ENCODE measurements around the gene SULT4A1.
A peak's percentile ranks its signal among the peaks of the same experiment; 100 is the strongest.

SULT4A1 gene

GRCh38 chr22:43829904-43830851 lies 32.1 kb downstream of the SULT4A1 start:
- H3K14ac ChIP-seq (ENCODE audit: low read length), result no peak overlapping the region
- H3K36me3 ChIP-seq (replicated peaks in 1 of 2; ENCODE audit: control insufficient read depth in 2 of 2, insufficient read depth in 2 of 2, low read length in 2 of 2), result peaks cover 4 to 50% of the 10 kb centered on the region in 2 donors
- peaks cover 2% of the 10 kb centered on the region for H3K79me1 ChIP-seq (ENCODE audit: low read depth, low read length)
- H3K27ac ChIP-seq (replicated peaks; ENCODE audit: low read length), result no peak overlapping the region
- no peak overlapping the region for H3K18ac ChIP-seq (ENCODE audit: low read length)
- H2BK5ac ChIP-seq (ENCODE audit: low read length), result no peak overlapping the region
- no peak overlapping the region for H3K4ac ChIP-seq (ENCODE audit: low read length)
- H3K4me3 ChIP-seq (ENCODE audit: low read length in 2 of 2), result peak overlapping the region in 1 of 2 donors; percentile 59
- no peak overlapping the region for H2AK5ac ChIP-seq (ENCODE audit: low read depth, low read length)
- no peak overlapping the region for H3K9ac ChIP-seq (ENCODE audit: low read depth, low read length, poor library complexity)
- H2BK12ac ChIP-seq (ENCODE audit: low read length), result no peak overlapping the region
- H3K27me3 ChIP-seq (ENCODE audit: control insufficient read depth in 3 of 3, insufficient read depth in 3 of 3, low read depth in 1 of 3, low read length in 3 of 3), result no peaks in the 10 kb centered on the region
- no peak for DNase-seq (ENCODE audit: low spot score)
- H2AFZ ChIP-seq (ENCODE audit: low read length), result no peak overlapping the region
- H3K4me1 ChIP-seq (ENCODE audit: control insufficient read depth in 2 of 2, insufficient read depth in 1 of 2, low read depth in 1 of 2, low read length in 2 of 2), result peaks cover 10 to 16% of the 10 kb centered on the region in 2 donors
- no CpG with 5 or more reads among the region's 33 CpGs for WGBS, 2 donors (ENCODE audit: extremely low coverage in 2 of 2, insufficient read length in 2 of 2, insufficient replicate concordance in 1 of 2)
- H3K23ac ChIP-seq (ENCODE audit: low read depth, low read length, poor library complexity), result peak overlapping the region; percentile 11
- H3K9me3 ChIP-seq (replicated peaks in 1 of 2; ENCODE audit: control insufficient read depth in 2 of 2, insufficient read depth in 1 of 2, low read depth in 1 of 2, low read length in 2 of 2), result peaks cover 0 to 4% of the 10 kb centered on the region in 2 donors
- no peak overlapping the region for H2BK120ac ChIP-seq (ENCODE audit: low read depth, low read length)
- H3K4me2 ChIP-seq (ENCODE audit: insufficient read depth, low read length, poor library complexity, severe bottlenecking), result no peak overlapping the region
- H4K8ac ChIP-seq (ENCODE audit: low read depth, low read length), result no peak overlapping the region
- no peak overlapping the region for H4K91ac ChIP-seq (ENCODE audit: low read depth, low read length, poor library complexity)
- no peak overlapping the region for H2BK15ac ChIP-seq (ENCODE audit: low read length)

- WGBS, 2 donors (ENCODE audit: extremely low coverage in 2 of 2, insufficient read length in 2 of 2, insufficient replicate concordance in 1 of 2), result no CpG with 5 or more reads among the region's 20 CpGs
- Histone ChIP-seq H2AK5ac (ENCODE audit: low read depth, low read length) (no peak overlapping the region), H3K79me1 (ENCODE audit: low read depth, low read length) (peaks cover 2% of the 10 kb centered on the region), H3K4me2 (ENCODE audit: insufficient read depth, low read length, poor library complexity, severe bottlenecking) (no peak overlapping the region), H3K4ac (ENCODE audit: low read length) (no peak overlapping the region), H3K4me3 (ENCODE audit: low read length in 2 of 2) (no peak overlapping the region), H3K23ac (ENCODE audit: low read depth, low read length, poor library complexity) (no peak overlapping the region), H4K8ac (ENCODE audit: low read depth, low read length) (no peak overlapping the region), H2BK120ac (ENCODE audit: low read depth, low read length) (no peak overlapping the region), H4K91ac (ENCODE audit: low read depth, low read length, poor library complexity) (no peak overlapping the region), H2BK5ac (ENCODE audit: low read length) (no peak overlapping the region), H3K9ac (ENCODE audit: low read depth, low read length, poor library complexity) (no peak overlapping the region), H3K27me3 (ENCODE audit: control insufficient read depth in 3 of 3, insufficient read depth in 3 of 3, low read depth in 1 of 3, low read length in 3 of 3) (no peaks in the 10 kb centered on the region), H3K14ac (ENCODE audit: low read length) (no peak overlapping the region), H2BK12ac (ENCODE audit: low read length) (no peak overlapping the region), H2BK15ac (ENCODE audit: low read length) (no peak overlapping the region), H3K27ac (replicated peaks; ENCODE audit: low read length) (no peak overlapping the region), H3K36me3 (replicated peaks in 1 of 2; ENCODE audit: control insufficient read depth in 2 of 2, insufficient read depth in 2 of 2, low read length in 2 of 2) (peaks cover 4 to 58% of the 10 kb centered on the region in 2 donors), H3K9me3 (replicated peaks in 1 of 2; ENCODE audit: control insufficient read depth in 2 of 2, insufficient read depth in 1 of 2, low read depth in 1 of 2, low read length in 2 of 2) (peaks cover 0 to 6% of the 10 kb centered on the region in 2 donors), H3K4me1 (ENCODE audit: control insufficient read depth in 2 of 2, insufficient read depth in 1 of 2, low read depth in 1 of 2, low read length in 2 of 2) (peaks cover 10 to 16% of the 10 kb centered on the region in 2 donors), H2AFZ (ENCODE audit: low read length) (no peak overlapping the region), H3K18ac (ENCODE audit: low read length) (peak overlapping the region; percentile 59)
- no peak for DNase-seq (ENCODE audit: low spot score)
Observed at GRCh38 chr22:43828998-43829782, 33.1 kb downstream of the SULT4A1 start.

GRCh38 chr22:43828725-43828997 lies 33.7 kb downstream of the SULT4A1 start:
- no peak overlapping the region for H3K23ac ChIP-seq (ENCODE audit: low read depth, low read length, poor library complexity)
- no peak overlapping the region for H2AFZ ChIP-seq (ENCODE audit: low read length)
- H3K18ac ChIP-seq (ENCODE audit: low read length), result peak overlapping the region; percentile 59
- H3K9me3 ChIP-seq (replicated peaks in 1 of 2; ENCODE audit: control insufficient read depth in 2 of 2, insufficient read depth in 1 of 2, low read depth in 1 of 2, low read length in 2 of 2), result peaks cover 0 to 5% of the 10 kb centered on the region in 2 donors
- no peak overlapping the region for H4K8ac ChIP-seq (ENCODE audit: low read depth, low read length)
- no peak overlapping the region for H3K27ac ChIP-seq (replicated peaks; ENCODE audit: low read length)
- no peak overlapping the region for H2BK12ac ChIP-seq (ENCODE audit: low read length)
- no peak overlapping the region for H3K9ac ChIP-seq (ENCODE audit: low read depth, low read length, poor library complexity)
- H3K14ac ChIP-seq (ENCODE audit: low read length), result no peak overlapping the region
- H3K36me3 ChIP-seq (replicated peaks in 1 of 2; ENCODE audit: control insufficient read depth in 2 of 2, insufficient read depth in 2 of 2, low read length in 2 of 2), result peaks cover 4 to 57% of the 10 kb centered on the region in 2 donors
- no peak overlapping the region for H3K4me3 ChIP-seq (ENCODE audit: low read length in 2 of 2)
- no peak for DNase-seq (ENCODE audit: low spot score)
- peaks cover 10 to 16% of the 10 kb centered on the region in 2 donors for H3K4me1 ChIP-seq (ENCODE audit: control insufficient read depth in 2 of 2, insufficient read depth in 1 of 2, low read depth in 1 of 2, low read length in 2 of 2)
- H3K27me3 ChIP-seq (ENCODE audit: control insufficient read depth in 3 of 3, insufficient read depth in 3 of 3, low read depth in 1 of 3, low read length in 3 of 3), result no peaks in the 10 kb centered on the region
- no peak overlapping the region for H3K4ac ChIP-seq (ENCODE audit: low read length)
- H3K79me1 ChIP-seq (ENCODE audit: low read depth, low read length), result peaks cover 2% of the 10 kb centered on the region
- H2BK15ac ChIP-seq (ENCODE audit: low read length), result no peak overlapping the region
- H2BK120ac ChIP-seq (ENCODE audit: low read depth, low read length), result no peak overlapping the region
- H2AK5ac ChIP-seq (ENCODE audit: low read depth, low read length), result no peak overlapping the region
- no peak overlapping the region for H4K91ac ChIP-seq (ENCODE audit: low read depth, low read length, poor library complexity)
- WGBS, 2 donors (ENCODE audit: extremely low coverage in 2 of 2, insufficient read length in 2 of 2, insufficient replicate concordance in 1 of 2), result no CpG with 5 or more reads among the region's 6 CpGs
- no peak overlapping the region for H2BK5ac ChIP-seq (ENCODE audit: low read length)
- H3K4me2 ChIP-seq (ENCODE audit: insufficient read depth, low read length, poor library complexity, severe bottlenecking), result no peak overlapping the region
